NCI-H2107 treated with DMSO at 0.1 percent for 48 hours (cell line): ENCODE data around the gene SAP130.

Source experiments
- DNase-seq: peaks from one replicate; lab custom pipeline; 2025; ENCODE audit not compliant: unreplicated experiment; lab: John Stamatoyannopoulos, UW

SAP130 gene

DNA sequence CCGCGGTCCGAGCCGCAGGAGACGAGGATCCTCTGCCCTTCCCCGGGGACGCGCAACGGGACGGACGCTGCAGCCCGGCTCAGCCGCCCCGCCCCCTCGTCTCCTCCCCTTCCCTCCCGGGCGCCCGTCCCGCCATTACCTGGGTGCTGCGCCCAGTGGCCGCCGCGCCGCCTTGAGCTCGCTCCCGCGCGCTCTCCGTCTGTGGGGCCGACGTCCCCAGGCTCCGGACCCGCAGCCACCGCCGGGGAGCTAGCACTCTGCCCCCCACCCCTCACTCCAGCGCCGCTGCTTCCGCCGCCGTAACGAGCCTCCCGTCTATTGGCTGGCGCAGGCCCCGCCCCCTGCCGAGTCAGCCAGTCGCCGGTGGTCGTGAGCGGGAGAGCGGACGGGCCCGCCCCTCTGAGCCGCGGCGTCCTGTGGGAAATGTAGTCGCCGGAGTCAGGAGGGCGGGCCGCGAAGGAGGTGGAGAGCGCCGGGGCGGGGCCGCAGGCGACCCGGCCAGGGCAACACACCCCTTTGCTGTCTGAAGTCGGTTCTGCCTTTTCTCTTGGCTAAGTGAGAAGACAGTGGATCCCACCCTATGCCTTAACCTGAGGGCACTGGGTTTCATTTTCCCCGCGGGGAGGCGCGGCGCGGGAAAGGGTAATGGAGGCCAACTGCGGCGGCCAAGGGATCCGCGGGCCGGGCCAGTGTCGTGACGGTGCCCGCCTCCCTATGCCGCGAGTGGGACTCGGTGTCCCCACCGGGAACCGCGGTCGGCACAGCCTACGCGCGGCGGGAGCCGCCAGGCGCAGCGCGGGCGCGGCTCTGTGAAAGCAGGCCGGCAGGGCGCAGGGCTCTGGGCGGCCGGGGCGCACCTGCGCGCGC is at the start of gene SAP130:
TSS of gene SAP130 (minus strand) at position 259 of the 867 bp plus-strand sequence. CDS start 1,767 bp downstream, outside the sequence.
- peak; percentile 86 for DNase-seq

DNA sequence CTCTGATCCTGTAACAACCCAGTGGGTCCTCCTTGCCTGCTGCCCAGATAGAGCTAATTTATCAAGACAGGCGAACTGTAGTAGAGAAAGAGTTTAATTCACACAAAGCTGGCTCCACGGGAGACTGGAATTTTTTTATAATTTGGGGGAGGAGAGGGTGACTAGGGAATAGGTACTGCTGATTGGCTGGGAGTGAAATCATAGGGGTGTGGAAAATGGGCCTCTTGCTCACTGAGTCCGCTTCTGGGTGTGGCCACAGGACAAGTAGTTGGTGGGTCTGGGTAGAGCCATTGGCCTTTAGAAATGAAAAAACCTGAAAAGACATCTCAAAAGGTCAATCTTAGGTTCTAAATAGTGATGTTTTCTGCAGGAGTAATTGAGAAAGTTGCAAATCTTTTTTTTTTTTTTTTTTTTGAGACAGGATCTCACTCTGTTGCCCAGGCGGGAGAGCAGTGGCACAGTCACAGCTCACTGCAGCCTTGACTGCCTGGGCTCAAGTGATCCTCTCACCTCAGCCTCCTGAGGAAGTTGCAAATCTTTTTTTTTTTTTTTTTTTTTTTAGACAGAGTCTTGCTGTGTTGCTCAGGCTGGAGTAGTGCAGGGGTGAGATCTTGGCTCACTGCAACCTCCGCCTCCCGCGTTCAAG is 48.7 kb upstream of the SAP130 start:
- no peak for DNase-seq

DNA sequence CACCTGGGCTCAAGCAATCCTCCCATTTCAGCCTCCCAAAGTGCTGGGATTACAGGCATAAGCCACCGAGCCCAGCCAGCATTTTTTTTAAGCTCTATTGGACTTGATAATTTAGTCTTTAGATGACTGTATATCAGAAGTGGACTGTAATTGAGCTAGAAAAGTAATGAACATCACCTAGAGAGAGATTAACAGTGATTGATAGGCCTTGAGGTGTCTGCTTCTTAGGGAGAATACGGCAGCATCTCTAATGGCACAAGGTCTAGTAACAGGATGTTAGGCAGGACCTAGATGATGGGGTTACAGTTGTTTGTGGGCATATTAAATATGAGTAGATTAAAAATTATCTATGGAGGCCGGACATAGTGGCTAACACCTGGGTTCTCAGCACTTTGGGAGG is 45.4 kb upstream of the SAP130 start:
- no peak for DNase-seq

DNA sequence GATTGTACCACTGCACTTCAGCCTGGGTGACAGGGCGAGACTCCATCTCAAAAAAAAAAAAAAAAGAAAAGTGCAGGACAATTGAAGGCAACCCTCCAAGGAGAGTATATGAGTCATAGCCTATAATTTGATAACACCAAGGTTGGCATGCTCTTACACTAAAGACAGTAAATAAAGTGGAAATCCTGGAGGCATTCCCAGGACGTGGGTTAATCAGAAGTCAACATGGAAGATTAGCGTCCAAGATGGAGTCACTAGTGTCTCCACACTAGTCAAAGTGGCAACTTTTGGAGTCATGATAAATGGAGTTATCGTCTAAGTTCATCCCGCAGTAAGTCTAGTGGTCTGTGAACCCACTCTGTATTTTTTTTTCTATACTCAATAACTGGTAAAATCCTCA is 41.9 kb upstream of the SAP130 start:
- DNase-seq, result no peak

DNA sequence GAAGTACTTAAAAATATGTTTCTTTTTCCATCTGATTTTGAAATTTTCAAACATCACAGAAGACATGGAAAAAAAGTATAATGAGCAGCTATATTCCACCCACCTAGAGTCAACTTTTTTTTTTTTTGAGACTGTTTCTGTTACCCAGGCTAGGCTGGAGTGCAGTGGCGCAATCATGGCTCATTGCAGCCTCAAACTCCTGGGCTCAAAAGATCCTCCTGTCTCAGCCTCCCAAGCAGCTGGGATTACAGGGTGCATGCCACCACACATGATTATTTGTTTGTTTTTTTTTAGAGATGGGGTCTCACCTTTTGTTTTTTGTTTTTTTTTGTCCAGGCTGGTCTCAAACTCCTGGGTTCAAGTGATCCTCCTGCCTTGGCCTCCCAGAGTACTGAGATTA is 36.5 kb upstream of the SAP130 start:
- DNase-seq, result no peak

DNA sequence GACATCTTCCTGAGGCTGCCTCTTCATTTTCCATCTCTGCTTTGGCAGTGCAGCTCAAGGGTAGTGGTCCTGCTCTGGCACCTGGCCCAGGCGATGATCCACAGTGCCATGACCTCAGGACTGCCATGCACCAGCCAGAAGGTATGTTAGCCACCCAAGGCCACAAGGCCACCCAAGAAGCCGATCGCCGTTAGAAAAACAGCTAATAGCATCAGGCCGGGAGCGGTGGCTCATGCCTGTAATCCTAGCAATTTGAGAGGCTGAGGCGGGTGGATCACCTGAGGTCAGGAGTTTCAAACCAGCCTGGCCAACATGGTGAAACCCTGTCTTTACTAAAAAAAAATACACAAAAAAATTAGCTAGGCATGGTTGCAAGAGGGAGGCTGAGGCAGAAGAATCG is 34.7 kb upstream of the SAP130 start:
- DNase-seq, result no peak

DNA sequence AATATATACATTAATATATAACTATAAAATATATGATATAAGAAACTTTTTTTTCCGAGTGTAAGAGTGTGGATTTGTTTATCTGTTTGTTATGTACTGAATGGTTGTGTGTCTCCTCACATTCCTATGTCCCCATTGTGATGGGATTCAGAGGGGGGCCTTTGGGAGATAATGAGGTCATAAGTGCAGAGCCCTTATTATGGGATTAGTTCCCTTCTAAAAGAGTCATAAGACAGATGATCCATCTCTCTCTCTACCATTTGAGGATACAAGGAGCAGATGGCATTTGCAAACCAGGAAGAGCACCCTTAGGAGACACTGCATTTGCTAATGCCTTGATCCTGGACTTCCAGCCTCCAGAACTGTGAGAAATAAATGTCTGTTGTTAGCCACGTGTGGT is 30.3 kb upstream of the SAP130 start:
- no peak for DNase-seq

DNA sequence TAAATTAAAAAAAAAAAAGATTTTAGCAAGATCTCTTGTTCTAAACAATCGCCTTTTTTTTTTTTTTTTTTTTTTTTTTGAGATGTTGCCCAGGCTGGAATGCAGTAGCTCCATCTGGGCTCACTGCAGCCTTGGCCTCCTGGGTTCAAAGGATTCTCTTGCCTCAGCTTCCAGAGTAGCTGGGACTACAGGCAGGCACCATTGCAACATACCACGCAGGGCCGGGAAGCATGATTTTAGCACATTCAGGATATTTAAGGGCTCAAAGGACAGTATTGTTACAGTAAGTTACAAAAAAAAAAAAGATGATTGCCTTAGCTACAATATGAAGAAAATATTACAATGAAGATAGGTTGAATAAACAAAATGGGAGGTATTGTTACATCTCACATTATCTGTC is 29.5 kb upstream of the SAP130 start:
- DNase-seq, result no peak

DNA sequence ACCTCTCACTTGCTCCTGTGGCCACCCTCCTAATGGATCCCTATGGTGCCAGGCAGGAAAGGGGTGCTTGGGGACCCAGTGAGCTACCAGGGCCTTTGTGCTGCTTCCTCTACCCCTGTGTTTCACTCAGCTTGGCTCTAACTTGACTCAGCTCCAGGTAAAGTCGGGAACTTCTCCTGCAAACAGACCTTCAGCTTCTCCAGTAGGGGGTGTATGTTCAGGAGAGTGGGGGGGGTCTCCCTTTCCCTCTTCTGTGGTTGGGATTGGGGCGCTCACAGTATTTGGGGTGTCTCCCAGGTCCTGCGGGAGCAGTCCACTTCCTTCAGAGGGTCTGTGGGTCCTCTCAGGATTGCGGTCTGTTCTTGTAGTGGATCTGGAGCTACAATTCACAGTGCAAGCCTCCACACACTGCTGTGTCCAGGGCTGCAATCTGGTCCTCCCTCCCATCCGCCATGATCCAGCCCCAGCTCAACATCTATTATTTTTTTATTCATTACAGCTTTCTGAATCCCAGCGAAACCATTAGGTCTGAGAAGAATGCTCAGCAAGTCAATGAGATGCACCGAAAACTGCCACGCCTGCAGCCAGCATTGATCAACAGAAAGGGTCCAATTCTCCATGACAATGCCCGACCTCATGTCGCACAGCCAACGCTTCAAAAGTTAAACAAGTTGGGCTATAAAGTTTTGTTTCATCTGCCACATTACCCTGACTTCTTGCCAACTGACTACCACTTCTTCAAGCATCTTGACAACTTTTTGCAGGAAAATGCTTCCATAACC is 26.4 kb upstream of the SAP130 start:
- DNase-seq, result no peak

DNA sequence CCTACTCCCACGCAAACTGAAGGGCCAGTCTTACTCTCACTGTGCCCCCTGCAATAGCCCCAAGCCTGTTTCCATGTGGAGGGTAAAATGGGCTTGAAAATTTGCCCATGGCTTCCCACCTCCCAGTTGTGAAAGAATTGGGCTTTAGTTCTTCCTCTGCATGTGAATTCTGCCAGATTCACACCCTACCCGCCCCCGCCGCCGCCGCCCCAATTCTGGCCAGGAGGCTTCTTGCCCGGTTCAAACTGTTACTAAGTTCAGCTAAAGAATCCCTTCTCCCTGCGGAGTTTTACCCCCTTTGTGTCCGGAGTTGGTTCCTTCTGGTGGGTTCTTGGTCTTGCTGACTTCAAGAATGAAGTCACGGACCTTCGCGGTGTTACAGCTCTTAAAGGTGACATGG is 25.5 kb upstream of the SAP130 start:
- DNase-seq, result no peak

DNA sequence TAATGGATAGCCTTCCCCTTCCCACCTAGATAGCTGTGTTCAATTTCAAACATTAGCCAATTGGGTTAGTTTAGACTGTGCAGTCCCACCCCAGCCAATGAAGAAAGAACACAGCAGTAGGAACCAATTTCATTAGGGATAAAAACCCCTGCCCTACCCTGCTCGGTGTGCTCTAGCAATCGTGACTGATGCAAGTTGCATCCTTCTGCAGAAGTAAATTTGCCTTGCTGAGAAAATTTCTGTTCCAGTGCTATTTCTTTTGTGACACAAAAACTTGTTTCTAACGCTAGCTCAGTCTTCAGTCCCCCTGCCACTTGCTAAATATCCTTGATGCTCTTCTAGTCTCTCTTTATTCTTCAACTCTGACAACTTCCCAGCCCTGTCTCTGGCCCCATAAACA is 15.2 kb upstream of the SAP130 start:
- no peak for DNase-seq

DNA sequence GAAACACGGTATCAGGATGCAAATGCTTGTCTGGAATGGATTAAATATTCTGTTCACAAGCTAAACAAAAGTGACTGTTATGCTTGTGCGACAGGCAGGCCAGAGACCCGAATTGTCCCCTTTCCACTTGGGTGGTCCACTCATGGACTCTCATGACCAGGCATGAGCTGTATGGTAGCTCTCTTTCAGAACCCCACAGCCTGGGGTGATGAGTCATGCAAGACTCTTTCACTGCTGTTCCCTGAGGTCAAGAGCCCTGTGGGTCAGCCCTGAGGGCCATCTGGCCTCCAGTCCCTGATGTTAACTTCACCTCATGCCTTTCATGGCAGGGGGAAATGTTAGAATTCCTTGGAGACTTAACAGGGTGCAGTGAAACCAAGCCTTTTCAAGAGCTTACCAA is 13.7 kb upstream of the SAP130 start:
- no peak for DNase-seq

DNA sequence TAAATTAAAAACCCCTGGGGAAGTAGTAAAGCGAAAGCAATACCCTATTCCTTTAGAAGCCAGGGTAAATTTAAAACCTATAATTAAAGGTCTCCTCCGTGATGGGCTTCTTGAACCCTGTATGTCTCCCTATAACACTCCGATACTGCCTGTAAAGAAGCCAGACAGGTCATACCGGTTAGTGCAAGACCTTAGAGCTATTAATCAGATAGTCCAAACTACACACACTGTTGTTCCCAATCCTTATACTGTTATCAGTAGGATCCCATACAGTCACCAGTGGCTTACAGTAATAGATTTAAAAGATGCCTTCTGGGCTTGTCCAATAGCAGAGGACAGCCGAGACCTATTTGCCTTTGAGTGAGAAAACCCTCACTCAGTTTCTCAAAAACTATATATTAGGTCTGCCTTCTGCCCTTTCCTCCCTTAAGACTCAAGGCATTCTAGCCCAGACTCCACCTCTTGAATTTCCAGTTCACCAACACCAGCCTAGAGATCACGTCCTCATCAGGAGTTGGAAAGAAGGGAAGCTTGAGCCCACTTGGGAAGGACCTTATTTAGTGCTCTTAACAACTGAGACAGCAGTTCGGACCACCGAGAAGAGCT is 12.4 kb upstream of the SAP130 start:
- no peak for DNase-seq

DNA sequence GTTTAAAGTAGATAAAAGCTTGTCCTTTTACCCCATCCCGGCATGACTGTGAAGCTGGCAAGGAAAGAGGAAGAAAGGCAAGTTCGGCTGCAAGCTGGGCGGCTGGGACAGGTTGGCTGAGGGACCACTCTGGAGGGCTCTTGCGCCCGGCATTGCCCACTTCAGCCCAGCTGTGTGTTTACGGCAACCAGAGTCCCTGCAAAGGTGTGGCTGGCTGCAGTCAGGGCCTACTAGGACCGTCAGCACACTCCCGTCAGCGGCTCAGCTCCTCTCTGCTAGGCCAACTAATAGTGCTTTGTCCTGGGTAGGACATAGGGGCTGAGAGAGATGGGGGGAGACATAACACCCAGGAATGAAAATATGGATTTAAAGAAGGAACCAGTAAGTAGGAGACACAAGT is 11.7 kb upstream of the SAP130 start:
- no peak for DNase-seq

DNA sequence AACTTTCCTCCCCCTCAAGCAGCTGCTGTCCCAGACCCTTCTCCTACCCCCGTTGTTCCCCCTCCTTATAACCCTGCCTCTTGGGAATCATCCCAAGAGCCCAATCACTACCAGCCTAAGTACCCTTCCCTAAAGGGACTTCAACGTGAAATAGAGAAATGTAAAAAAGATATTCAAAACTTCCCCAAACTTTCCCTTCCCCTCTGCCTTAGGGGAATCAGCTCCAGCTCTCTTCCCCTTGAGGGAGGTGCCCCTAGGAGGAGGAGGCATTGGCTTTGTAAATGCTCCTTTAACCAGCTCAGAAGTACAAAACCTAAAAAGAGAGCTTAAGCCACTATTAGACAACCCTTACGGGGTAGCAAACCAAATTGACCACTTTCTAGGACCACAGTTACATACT is 10.6 kb upstream of the SAP130 start:
- DNase-seq, result no peak

DNA sequence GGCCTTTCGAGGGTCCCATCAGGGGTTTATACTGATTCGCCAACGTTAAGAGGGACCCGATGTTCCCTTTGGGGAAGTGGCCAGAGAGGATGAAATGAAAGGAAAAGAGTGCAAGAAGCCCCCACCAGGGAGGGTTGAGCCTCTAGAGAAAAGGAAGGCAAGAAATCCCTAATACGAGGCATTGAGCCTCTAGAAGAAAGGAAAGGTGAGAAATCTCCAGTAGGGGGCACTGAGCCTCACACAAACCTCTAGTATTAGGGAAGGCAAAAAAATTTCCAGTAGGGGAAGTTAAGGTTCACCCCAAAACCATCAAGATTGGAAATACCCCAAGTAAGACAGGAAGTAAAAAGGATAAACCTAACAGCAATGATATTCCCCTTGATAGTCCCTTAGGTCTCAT is 9.8 kb upstream of the SAP130 start:
- DNase-seq, result no peak

DNA sequence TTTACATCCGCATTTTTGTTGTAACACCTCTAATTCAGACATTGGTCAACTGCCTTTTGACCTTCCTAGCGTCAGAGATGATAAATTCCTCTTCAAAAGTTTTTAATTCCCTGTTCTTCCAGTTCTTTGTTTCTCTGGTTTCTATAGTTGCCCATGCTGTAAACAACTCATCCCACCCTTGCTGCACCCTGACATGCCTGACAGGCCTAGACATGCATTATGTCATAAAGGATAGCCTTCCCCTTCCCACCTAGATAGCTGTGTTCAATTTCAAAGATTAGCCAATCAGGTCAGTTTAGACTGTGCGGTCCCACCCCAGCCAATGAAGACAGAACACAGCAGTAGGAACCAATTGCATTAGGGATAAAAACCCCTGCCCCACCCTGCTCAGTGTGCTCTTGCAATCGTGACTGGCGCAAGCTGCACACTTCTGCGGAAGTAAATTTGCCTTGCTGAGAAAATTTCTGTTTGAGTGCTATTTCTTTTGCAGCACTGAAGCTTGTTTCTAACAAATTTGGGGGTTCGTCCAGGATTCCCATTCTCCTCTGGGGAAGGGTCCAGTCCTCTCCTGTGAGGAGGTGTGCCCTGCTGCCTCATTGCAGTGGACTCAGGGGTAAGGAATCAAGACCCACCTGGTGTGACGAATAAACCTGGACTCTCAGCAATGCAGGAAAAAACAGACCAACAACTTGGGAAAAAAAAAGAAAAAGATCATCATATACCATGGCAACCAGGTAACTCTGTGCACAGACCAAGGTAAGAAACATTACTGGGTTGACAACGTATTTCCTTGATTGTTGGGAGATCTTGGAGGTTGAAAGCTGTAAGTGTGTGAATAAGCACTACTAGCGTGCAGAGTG is 9.1 kb upstream of the SAP130 start:
- DNase-seq, result no peak

DNA sequence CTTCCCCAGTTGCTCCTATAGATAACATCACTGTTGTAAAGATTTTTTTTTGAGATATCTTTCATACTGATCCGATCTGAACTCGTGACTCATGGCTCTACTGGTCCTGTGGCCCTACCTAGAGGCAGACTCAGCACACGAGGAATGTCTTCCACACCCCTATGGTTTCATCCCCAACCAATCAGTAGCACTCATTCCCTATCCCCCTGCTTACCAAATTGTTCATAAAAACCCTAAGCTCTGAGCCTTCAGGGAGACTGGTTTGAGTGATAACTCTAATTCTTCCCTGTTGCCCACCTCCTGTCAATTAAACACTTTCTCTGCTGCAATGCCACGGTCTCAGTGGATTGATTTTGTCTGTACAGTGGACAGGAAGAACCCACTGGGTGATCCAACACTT is 4.2 kb upstream of the SAP130 start:
- DNase-seq, result no peak

DNA sequence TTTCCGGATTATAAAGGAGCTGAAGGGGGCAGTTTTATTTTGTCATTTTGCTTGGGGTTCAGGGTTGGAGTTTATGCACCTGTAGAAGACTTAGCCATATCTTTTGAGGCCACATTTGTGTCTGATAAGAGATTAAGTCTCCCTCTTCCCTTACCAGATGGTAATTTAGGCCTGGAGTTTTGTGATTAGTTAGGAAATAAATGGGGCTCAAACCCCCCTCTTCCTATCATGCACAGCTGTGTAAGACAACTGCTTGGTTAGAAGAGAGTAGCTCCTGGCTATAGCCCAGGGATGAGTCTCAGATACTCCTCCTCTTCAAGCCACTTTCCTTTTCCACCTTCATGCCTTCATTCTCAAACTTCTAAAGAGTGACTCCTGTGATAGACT is 802 bp upstream of the SAP130 start:
- no peak for DNase-seq

DNA sequence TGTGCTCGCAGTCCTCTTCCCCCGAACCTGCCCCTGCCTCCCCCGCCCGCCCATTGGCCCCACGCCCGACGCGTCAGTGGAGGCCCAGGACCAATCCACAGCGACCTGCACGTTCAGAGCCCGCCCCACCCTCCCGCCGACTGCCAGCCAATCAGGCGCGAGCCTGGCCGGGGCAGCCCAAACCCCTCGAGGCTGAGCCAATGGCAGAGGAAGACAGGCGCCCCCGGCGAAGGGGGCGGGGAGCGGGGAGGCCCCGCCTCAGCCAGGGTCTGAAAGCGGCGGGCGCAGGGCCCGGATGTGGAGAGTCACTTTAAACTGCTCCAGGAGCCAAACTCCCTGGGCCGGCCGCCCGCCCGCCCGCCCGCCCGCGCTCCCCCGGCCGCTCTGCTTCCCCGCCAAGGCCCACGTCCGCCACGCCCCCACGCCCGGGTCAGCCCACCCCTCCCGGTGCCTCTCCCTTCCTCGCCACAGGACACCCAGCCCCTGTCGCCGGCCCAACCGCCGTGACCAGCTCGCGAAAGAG is 520 bp downstream of the SAP130 start:
- DNase-seq, result peak; percentile 89
